Measurements from ENCODE around the gene POLH.
"Not testable (repeated sequence)": the region's sequence is repeated elsewhere in the genome, so short reads cannot be mapped to it uniquely, and the experiment has no call there.

POLH gene

GRCh38 chr6:43575772-43576551, at the start of gene POLH, which contains the start of gene XPO5:
Gene POLH, plus strand, starts transcription at chr6:43576185. Its CDS starts 6,135 bp downstream, at chr6:43582320.
Gene XPO5, minus strand, starts transcription at chr6:43576038. Its CDS starts 174 bp downstream, at chr6:43575864.
- Mint-ChIP-seq H3K4me3 (peak within 1 kb of the TSS; percentile 99), H3K27ac (peak within 1 kb of the TSS; percentile 97), H3K27me3 (ENCODE audit: low read depth) (no peaks in the 10 kb centered on the region), H3K36me3 (ENCODE audit: low read depth) (peaks cover 40% of the 10 kb centered on the region), H3K9me3 (no peaks in the 10 kb centered on the region), H3K4me1 (ENCODE audit: low read depth) (peaks cover 35% of the 10 kb centered on the region)
- DNase-seq (ENCODE audit: low spot score), result peak; percentile 93

GRCh38 chr6:43532201-43532600, 43.8 kb upstream of the POLH start:
- Mint-ChIP-seq H3K36me3 (ENCODE audit: low read depth) (peaks cover 41% of the 10 kb centered on the region), H3K4me3 (no peak overlapping the region)

GRCh38 chr6:43538986-43539385, 37.0 kb upstream of the POLH start:
- H3K4me1 Mint-ChIP-seq (ENCODE audit: low read depth); H3K9me3 Mint-ChIP-seq; H3K27ac Mint-ChIP-seq; H3K27me3 Mint-ChIP-seq (ENCODE audit: low read depth); DNase-seq (ENCODE audit: low spot score); H3K4me3 Mint-ChIP-seq: not testable (repeated sequence)
- H3K36me3 Mint-ChIP-seq (ENCODE audit: low read depth), result peaks cover 29% of the 10 kb centered on the region

More at GRCh38 chr6:43532201-43532600, 43.8 kb upstream of the POLH start:
- H3K4me1 Mint-ChIP-seq (ENCODE audit: low read depth), result no peaks in the 10 kb centered on the region
- no peaks in the 10 kb centered on the region for H3K27me3 Mint-ChIP-seq (ENCODE audit: low read depth)
- no peaks in the 10 kb centered on the region for H3K9me3 Mint-ChIP-seq
- no peak overlapping the region for H3K27ac Mint-ChIP-seq
- DNase-seq (ENCODE audit: low spot score), result no peak

GRCh38 chr6:43539409-43539808, 36.6 kb upstream of the POLH start:
- not testable (repeated sequence) for H3K27ac Mint-ChIP-seq
- peaks cover 32% of the 10 kb centered on the region for H3K36me3 Mint-ChIP-seq (ENCODE audit: low read depth)

GRCh38 chr6:43540507-43540906, 35.5 kb upstream of the POLH start:
- Mint-ChIP-seq H3K4me1 (ENCODE audit: low read depth) (peaks cover 1% of the 10 kb centered on the region), H3K4me3 (no peak overlapping the region), H3K9me3 (no peaks in the 10 kb centered on the region), H3K27me3 (ENCODE audit: low read depth) (no peaks in the 10 kb centered on the region), H3K36me3 (ENCODE audit: low read depth) (peaks cover 38% of the 10 kb centered on the region), H3K27ac (no peak overlapping the region)
- DNase-seq (ENCODE audit: low spot score), result no peak

More at GRCh38 chr6:43539409-43539808, 36.6 kb upstream of the POLH start:
- DNase-seq (ENCODE audit: low spot score); H3K4me3 Mint-ChIP-seq; H3K4me1 Mint-ChIP-seq (ENCODE audit: low read depth); H3K9me3 Mint-ChIP-seq; H3K27me3 Mint-ChIP-seq (ENCODE audit: low read depth): not testable (repeated sequence)

- Mint-ChIP-seq H3K27me3 (ENCODE audit: low read depth) (no peaks in the 10 kb centered on the region), H3K9me3 (no peaks in the 10 kb centered on the region), H3K4me1 (ENCODE audit: low read depth) (peaks cover 1% of the 10 kb centered on the region), H3K36me3 (ENCODE audit: low read depth) (peaks cover 48% of the 10 kb centered on the region), H3K27ac (no peak overlapping the region), H3K4me3 (no peak overlapping the region)
- no peak for DNase-seq (ENCODE audit: low spot score)
Measured at GRCh38 chr6:43541774-43542471, 34.1 kb upstream of the POLH start.

- Mint-ChIP-seq H3K36me3 (ENCODE audit: low read depth) (peaks cover 53% of the 10 kb centered on the region), H3K27ac (no peak overlapping the region), H3K4me3 (no peak overlapping the region), H3K9me3 (no peaks in the 10 kb centered on the region), H3K27me3 (ENCODE audit: low read depth) (no peaks in the 10 kb centered on the region), H3K4me1 (ENCODE audit: low read depth) (peaks cover 1% of the 10 kb centered on the region)
- DNase-seq (ENCODE audit: low spot score), result no peak
Measured at GRCh38 chr6:43544461-43544860, 31.5 kb upstream of the POLH start.

GRCh38 chr6:43547222-43547621, 28.8 kb upstream of the POLH start:
- H3K4me3 Mint-ChIP-seq, result no peak overlapping the region
- no peaks in the 10 kb centered on the region for H3K4me1 Mint-ChIP-seq (ENCODE audit: low read depth)
- H3K9me3 Mint-ChIP-seq, result no peaks in the 10 kb centered on the region
- no peak for DNase-seq (ENCODE audit: low spot score)
- H3K36me3 Mint-ChIP-seq (ENCODE audit: low read depth), result peaks cover 55% of the 10 kb centered on the region
- peak overlapping the region; percentile 1 for H3K27ac Mint-ChIP-seq
- no peaks in the 10 kb centered on the region for H3K27me3 Mint-ChIP-seq (ENCODE audit: low read depth)

GRCh38 chr6:43557620-43558019, 18.4 kb upstream of the POLH start:
- not testable (repeated sequence) for H3K4me3 Mint-ChIP-seq; DNase-seq (ENCODE audit: low spot score); H3K4me1 Mint-ChIP-seq (ENCODE audit: low read depth); H3K27me3 Mint-ChIP-seq (ENCODE audit: low read depth); H3K27ac Mint-ChIP-seq; H3K9me3 Mint-ChIP-seq
- H3K36me3 Mint-ChIP-seq (ENCODE audit: low read depth), result peaks cover 67% of the 10 kb centered on the region

- Mint-ChIP-seq H3K4me1 (ENCODE audit: low read depth) (no peaks in the 10 kb centered on the region), H3K9me3 (no peaks in the 10 kb centered on the region), H3K36me3 (ENCODE audit: low read depth) (peaks cover 62% of the 10 kb centered on the region), H3K27ac (no peak overlapping the region), H3K4me3 (no peak overlapping the region), H3K27me3 (ENCODE audit: low read depth) (no peaks in the 10 kb centered on the region)
- no peak for DNase-seq (ENCODE audit: low spot score)
Measured at GRCh38 chr6:43559328-43559727, 16.7 kb upstream of the POLH start.

- no peaks in the 10 kb centered on the region for H3K27me3 Mint-ChIP-seq (ENCODE audit: low read depth)
- peak; percentile 27 for DNase-seq (ENCODE audit: low spot score)
Measured at GRCh38 chr6:43570876-43571441, 5.0 kb upstream of the POLH start.

GRCh38 chr6:43572015-43572414, 4.0 kb upstream of the POLH start:
- H3K9me3 Mint-ChIP-seq, result no peaks in the 10 kb centered on the region
- H3K27me3 Mint-ChIP-seq (ENCODE audit: low read depth), result no peaks in the 10 kb centered on the region
- H3K27ac Mint-ChIP-seq, result no peak overlapping the region
- peaks cover 40% of the 10 kb centered on the region for H3K36me3 Mint-ChIP-seq (ENCODE audit: low read depth)
- no peak overlapping the region for H3K4me3 Mint-ChIP-seq
- H3K4me1 Mint-ChIP-seq (ENCODE audit: low read depth), result peaks cover 20% of the 10 kb centered on the region
- DNase-seq (ENCODE audit: low spot score), result no peak

More at GRCh38 chr6:43570876-43571441, 5.0 kb upstream of the POLH start:
- Mint-ChIP-seq H3K36me3 (ENCODE audit: low read depth) (peaks cover 41% of the 10 kb centered on the region), H3K4me1 (ENCODE audit: low read depth) (peaks cover 20% of the 10 kb centered on the region), H3K4me3 (peak overlapping the region; percentile 37), H3K27ac (peak overlapping the region; percentile 91), H3K9me3 (no peaks in the 10 kb centered on the region)

- Mint-ChIP-seq H3K4me3 (peak overlapping the region; percentile 99), H3K36me3 (ENCODE audit: low read depth) (peaks cover 46% of the 10 kb centered on the region), H3K4me1 (ENCODE audit: low read depth) (peaks cover 39% of the 10 kb centered on the region), H3K27me3 (ENCODE audit: low read depth) (no peaks in the 10 kb centered on the region), H3K9me3 (no peaks in the 10 kb centered on the region), H3K27ac (peak overlapping the region; percentile 97)
- DNase-seq (ENCODE audit: low spot score), result no peak
Measured at GRCh38 chr6:43575105-43575771, 747 bp upstream of the POLH start.
